Stimulated activated CD4-positive, alpha-beta T cell treated with anti-CD3 and anti-CD28 coated beads, Interleukin-15, amount 100 ng/mL, for 1 hour (primary cell): ENCODE measurements around the gene LMO7.
"Not testable (repeated sequence)": the region's sequence is repeated elsewhere in the genome, so short reads cannot be mapped to it uniquely, and the experiment has no call there.

Experiments
- DNase-seq, 2 donors: peaks; one replicate each; pipeline ENCODE4 v3.0.0-alpha.2; 2020; ENCODE audit warnings: low read depth in 1 of 2, low spot score in 1 of 2

Gene LMO7

GRCh38 chr13:75769141-75769905, 133.2 kb downstream of the LMO7 start:
- no peak for DNase-seq

DNA sequence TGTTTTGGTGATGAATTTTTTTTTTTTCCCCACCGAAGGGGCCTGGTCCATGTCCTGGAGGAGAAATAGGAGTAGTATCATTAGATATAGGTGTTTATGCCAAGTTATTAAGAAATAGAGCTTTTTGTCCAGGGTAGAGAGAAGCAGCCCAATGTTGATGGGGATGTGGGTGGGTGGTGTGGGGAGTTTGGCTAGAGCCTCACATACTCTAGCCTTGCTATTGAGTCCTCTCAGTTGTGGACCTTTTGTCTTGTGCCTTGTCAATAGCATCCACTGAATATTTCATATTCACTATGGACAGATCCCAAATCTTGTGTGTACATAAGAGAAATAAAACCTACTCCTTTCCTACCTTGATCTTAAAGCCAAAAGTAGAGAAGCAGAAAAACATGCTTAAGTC, 134.0 kb downstream of the LMO7 start:
- DNase-seq: no peak

- no peak for DNase-seq
Measured at GRCh38 chr13:75770592-75771011, 134.5 kb downstream of the LMO7 start.

DNA sequence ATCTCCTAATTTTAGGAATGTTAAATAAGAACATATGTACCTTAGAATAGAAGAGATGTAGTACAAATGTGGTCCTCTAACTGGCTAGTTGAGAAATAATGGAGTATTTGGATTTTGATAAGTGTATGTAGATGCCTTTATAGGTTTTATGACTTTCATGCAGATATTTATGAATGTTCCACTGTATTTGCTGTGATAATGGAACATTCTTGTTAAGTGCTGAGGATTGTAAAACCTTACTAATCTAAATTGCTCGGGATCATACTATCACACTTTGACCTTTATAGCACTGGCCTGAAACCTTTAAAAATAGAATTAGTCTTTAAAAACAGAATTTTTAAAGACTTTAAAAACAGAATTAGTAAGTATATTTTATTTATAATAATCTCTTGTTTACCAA, 135.1 kb downstream of the LMO7 start:
- DNase-seq: no peak

DNA sequence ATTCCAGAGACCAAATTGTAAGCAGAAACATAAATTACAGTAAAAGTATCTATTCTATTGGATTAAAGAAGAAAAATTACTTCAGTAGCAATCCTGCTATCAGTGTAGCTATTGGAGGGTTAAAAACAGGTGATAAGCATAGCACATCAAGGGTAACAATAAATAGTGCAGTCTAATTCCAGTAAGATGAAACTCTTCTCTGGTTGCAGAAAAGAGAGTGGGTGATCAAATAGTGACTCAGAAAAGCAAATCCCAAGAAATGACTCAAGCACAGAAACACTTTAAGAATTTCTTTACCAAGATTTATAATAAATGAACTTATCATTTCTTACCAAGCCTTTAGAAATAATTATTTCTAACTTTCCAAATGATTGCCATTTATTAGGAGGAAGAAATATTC, 135.7 kb downstream of the LMO7 start:
- DNase-seq: no peak

GRCh38 chr13:75774176-75774575, 138.0 kb downstream of the LMO7 start:
- no peak for DNase-seq

DNA sequence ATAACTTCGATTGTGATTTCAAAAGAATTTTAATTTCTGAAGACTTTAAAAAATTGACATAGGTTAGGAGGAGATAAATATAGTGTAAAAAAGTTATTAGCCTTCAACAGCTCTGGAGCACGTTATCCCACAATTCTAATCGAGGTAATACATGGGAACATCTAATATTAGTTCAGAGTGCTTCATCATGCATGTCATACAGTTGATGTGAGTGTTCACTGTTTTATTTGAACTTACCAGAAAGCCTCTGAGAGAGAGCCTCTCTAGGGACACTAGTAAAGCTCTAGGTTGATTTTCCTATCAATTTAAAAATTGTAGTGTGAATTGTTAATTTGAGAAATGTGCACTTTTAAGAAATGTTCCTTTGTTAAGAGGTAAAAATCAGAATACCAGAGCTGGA, 140.4 kb downstream of the LMO7 start:
- no peak for DNase-seq

DNA sequence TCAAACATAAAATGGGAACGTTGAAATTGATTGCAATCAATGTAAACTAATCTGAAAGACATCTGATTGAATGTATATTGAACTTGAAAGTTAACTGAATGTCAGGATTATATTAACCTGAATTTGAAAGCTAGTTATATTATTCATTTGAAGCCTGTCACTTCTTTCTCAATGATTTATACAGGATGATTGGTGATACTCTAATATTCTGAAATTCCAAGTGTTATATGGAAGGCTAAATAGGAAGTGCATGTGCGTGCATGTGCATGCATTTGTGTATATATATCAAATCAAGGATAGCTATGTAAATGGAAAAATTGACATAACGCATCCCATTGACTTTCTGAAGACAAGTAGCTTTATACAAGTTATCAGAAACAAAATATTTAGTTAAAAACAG, 143.3 kb downstream of the LMO7 start:
- DNase-seq: no peak

GRCh38 chr13:75780103-75780502, 144.0 kb downstream of the LMO7 start:
- DNase-seq: not testable (repeated sequence)

- DNase-seq: no peak
Measured at GRCh38 chr13:75782985-75783384, 146.9 kb downstream of the LMO7 start.

DNA sequence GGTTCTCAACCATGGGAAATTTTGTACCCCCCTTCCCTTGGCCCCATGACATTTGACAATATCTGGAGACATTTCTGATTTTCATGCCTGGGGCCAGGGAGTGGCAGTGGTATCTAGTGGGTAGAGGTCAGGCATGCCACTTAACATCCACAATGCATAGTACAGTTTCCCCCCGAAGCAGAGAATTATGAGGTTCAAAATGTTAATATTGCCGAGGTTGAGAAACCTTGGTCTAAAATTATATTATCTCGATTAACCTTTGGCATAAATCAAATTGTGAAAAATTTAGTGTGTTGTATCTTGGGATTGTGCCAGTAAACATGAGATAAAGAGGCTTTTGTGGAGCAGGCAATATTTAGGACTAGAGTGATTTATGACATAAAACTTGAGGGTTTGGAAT, 147.9 kb downstream of the LMO7 start:
- DNase-seq: no peak

DNA sequence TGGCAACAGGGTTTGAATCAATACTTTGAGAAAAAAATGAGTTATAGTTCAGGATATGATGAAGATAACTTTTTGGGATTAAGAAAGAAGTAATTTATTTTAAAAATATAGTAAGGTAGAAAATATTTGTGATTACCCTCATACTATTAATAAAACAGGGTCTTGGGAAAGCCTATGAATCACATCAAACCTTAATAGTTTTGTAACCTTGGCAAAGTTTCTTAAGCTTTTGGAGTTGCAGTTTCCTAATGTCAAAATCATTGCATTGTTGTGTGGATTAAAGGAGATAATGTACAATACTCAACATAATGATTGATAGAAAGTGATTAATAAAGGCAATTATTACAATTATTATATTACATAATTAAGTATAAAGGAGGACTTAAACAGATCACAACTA, 149.0 kb downstream of the LMO7 start:
- no peak for DNase-seq

DNA sequence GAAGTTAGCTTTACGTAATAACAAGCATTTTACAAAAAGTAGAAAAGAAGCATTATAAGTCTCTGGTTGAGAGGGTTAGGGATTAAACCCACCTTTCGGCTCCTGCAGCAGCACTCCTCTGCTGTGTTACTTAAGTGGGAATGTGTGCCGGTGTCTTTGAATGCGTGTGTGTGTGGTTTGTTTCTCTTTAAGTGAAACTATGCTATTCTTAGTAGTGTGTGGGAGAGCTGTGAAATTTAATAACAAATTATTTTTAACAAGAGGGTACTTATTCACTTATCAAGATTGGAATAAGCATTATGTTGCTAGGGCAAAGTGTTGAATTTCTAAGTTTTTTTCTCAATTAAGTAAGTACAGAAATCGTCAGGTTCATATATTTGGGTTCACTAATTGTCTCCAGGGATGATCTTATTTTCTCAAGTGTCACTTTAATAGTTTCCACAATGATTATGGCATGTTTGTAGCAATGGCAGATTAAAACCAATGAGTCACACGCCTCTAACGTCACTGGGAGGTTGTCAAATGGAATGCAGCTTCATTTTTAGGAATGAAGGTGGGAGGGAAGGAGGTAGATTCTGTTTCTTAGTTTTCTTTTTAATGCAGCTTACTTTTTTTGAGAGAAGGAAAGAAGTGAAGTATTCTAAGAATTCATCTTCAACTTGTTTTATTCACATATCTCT, 151.3 kb downstream of the LMO7 start:
- no peak for DNase-seq

- DNase-seq: no peak
Measured at GRCh38 chr13:75788481-75788981, 152.4 kb downstream of the LMO7 start.

- no peak for DNase-seq
Measured at GRCh38 chr13:75789451-75790197, 153.5 kb downstream of the LMO7 start.

DNA sequence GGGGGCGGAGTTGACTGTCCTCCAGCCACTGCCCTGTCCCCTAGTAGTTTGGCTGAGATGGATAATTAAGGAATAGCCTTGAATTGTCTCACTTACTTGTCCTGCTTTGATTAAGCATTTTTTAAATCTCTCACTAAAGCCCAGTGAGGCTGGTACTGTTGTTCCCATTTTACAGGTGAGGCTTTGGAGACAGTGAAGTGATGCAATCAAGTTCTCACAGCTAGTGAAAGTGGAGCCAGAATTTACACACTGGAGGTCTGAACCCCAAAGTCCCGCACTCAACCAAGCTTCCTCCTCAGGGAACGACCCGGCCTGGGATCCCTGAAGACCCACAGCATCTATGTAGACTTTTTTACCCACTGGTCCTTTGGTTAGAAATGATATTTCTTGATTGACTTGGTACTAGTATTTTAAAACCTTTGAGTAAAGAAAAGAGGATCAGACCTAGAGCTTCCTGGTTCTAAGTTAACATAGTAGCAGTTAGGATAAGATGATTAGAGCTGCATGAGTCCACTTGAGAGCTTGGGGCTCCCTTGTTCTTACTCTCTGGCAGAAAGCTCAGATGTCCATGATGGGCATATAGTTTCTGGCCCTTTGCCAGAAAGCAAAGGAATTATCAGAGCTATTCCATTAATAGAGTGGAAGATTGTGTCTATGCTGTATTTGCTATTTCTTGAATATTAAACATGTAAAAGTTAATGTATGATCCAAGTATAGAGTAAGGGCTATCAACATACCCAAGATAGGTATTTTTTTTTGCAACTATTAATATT, 154.3 kb downstream of the LMO7 start:
- no peak for DNase-seq

- DNase-seq: no peak
Measured at GRCh38 chr13:75792526-75793187, 156.5 kb downstream of the LMO7 start.

GRCh38 chr13:75793188-75793567, 157.0 kb downstream of the LMO7 start:
- DNase-seq: not testable (repeated sequence)

DNA sequence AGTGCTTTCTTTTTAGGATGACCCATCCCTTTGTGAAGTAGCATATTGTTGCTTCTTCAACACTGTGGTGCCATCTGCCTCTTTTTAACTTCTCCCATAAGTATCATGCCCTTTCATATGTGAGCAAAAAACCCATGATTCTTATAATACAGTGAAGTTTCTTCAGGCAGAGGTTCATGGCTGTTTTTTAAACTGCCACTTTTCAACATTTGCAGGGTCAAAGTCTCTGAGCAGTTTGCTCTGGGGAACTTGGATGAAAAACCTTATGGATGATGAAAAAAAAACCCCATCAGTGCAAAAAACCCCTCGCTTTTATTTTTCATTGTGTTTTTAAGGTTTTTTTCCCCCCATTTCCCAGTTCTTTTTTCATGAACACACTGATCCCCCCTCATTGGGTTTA, 158.5 kb downstream of the LMO7 start:
- no peak for DNase-seq

- no peak for DNase-seq
Measured at GRCh38 chr13:75795274-75795673, 159.1 kb downstream of the LMO7 start.

GRCh38 chr13:75796825-75797224, 160.7 kb downstream of the LMO7 start:
- DNase-seq: no peak
